Measurements from ENCODE around the gene DNAJC8.

Gene DNAJC8

DNA sequence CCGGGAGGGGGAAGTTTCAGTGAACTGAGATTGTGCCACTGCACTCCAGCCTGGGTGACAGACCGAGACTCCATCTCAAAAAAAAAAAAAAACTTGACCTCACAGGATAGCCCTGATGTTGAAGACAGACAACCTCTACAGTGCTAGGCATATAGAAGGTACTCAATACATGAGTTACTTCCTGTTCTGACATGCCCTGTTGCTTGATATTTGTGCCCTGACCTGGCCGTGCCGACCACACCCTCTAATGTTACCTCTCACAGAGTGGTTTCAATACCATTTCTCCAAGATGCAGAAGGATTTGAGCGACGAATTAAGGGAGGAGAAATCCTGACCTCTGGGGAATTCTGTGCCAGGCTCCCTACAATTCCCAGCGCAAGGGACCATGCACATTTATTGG lies 61.6 kb downstream of the DNAJC8 start:
- TF ChIP-seq EP300 (IDR thresholded peaks at IDR 0.05; ENCODE audit: borderline replicate concordance) (no peak), EGR1 (IDR thresholded peaks at IDR 0.05) (no peak), CREB1 (IDR thresholded peaks at IDR 0.05; ENCODE audit: low read depth) (no peak), TAF1 (IDR thresholded peaks at IDR 0.05; ENCODE audit: low read depth) (no peak), YY1 (IDR thresholded peaks at IDR 0.05; ENCODE audit: low read depth) (no peak)
- TF ChIP-seq, protein P1, sequence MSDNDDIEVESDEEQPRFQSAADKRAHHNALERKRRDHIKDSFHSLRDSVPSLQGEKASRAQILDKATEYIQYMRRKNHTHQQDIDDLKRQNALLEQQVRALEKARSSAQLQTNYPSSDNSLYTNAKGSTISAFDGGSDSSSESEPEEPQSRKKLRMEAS (IDR thresholded peaks at IDR 0.05), result no peak

DNA sequence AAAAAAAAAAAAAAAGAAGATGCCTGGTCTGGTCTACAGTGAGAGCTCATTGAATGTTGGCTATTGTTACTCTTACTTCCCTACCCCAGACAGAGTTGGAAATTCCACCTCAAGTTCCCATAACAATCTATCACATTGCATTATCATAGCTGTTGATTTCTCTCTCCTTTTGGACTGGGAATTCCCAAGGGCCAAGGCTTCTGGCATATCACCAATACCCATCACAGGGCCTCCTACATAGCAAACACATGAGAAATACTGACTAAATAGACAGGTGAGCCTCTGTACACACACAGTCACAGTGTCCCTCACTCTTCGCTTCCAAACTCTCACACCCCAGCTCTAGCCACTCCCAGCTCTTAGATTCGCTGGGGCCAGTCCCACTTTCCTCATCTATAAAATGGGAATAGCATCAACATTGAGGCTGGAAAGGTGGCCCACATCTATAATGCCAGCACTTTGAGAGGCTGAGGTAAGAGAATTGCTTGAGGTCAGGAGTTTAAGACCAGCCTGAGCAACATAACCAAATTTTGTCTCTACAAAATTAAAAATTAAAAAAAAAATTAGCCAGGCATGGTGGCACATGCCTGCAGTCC lies 62.7 kb downstream of the DNAJC8 start:
- no peak for TF ChIP-seq TEAD4 (IDR thresholded peaks at IDR 0.05)
- TF ChIP-seq, protein P2, sequence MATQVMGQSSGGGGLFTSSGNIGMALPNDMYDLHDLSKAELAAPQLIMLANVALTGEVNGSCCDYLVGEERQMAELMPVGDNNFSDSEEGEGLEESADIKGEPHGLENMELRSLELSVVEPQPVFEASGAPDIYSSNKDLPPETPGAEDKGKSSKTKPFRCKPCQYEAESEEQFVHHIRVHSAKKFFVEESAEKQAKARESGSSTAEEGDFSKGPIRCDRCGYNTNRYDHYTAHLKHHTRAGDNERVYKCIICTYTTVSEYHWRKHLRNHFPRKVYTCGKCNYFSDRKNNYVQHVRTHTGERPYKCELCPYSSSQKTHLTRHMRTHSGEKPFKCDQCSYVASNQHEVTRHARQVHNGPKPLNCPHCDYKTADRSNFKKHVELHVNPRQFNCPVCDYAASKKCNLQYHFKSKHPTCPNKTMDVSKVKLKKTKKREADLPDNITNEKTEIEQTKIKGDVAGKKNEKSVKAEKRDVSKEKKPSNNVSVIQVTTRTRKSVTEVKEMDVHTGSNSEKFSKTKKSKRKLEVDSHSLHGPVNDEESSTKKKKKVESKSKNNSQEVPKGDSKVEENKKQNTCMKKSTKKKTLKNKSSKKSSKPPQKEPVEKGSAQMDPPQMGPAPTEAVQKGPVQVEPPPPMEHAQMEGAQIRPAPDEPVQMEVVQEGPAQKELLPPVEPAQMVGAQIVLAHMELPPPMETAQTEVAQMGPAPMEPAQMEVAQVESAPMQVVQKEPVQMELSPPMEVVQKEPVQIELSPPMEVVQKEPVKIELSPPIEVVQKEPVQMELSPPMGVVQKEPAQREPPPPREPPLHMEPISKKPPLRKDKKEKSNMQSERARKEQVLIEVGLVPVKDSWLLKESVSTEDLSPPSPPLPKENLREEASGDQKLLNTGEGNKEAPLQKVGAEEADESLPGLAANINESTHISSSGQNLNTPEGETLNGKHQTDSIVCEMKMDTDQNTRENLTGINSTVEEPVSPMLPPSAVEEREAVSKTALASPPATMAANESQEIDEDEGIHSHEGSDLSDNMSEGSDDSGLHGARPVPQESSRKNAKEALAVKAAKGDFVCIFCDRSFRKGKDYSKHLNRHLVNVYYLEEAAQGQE (IDR thresholded peaks at IDR 0.05; ENCODE audit: low read depth), result no peak

DNA sequence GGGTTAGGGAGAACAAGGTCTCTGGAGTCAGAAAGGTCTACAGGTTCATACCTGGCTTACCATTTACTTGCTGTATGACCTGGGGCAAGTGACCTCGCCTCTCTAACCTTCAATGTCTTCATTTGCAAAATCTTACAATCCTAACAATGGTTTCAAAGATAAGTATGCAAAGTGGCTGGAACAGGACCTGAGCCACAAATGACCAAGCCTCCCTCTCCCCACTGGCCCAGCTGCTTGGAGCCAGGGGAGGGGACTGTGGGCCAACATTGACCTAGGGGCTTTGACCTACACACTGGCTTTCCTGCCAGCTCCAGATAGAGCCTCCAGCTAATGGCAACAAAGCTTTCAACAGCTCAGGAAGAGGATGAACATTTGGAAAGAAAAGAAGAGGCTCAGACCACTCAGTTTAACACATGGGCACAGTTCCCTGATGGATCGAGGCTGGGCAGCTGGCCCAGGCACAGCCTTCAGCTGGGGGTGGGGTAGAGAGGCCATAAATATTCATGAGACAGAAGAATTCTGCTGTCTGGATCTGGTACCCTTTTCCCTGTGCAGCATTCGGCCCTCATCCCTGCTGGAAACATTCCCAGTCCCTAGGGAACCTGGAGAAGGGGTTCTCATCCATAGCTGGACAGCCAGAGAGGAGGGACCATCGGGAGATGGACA lies 69.2 kb downstream of the DNAJC8 start:
- TF ChIP-seq, protein P3, sequence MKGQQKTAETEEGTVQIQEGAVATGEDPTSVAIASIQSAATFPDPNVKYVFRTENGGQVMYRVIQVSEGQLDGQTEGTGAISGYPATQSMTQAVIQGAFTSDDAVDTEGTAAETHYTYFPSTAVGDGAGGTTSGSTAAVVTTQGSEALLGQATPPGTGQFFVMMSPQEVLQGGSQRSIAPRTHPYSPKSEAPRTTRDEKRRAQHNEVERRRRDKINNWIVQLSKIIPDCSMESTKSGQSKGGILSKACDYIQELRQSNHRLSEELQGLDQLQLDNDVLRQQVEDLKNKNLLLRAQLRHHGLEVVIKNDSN (IDR thresholded peaks at IDR 0.05), result no peak
- no peak for TF ChIP-seq ZBTB7A (IDR thresholded peaks at IDR 0.05; ENCODE audit: low read depth)
- no peak for TF ChIP-seq RAD21 (IDR thresholded peaks at IDR 0.05; ENCODE audit: low read depth)
- no peak for TF ChIP-seq TAF1 (IDR thresholded peaks at IDR 0.05; ENCODE audit: low read depth)
- no peak for TF ChIP-seq YY1 (IDR thresholded peaks at IDR 0.05; ENCODE audit: low read depth)
- no peak for TF ChIP-seq TEAD4 (IDR thresholded peaks at IDR 0.05)
- TF ChIP-seq EP300 (IDR thresholded peaks at IDR 0.05; ENCODE audit: borderline replicate concordance), result no peak
- TF ChIP-seq, protein P1 (IDR thresholded peaks at IDR 0.05), result no peak
- no peak for TF ChIP-seq CREB1 (IDR thresholded peaks at IDR 0.05; ENCODE audit: low read depth)
- TF ChIP-seq, protein P2 (IDR thresholded peaks at IDR 0.05; ENCODE audit: low read depth), result no peak
- no peak for TF ChIP-seq CEBPB (IDR thresholded peaks at IDR 0.05)
- no peak for TF ChIP-seq EGR1 (IDR thresholded peaks at IDR 0.05)

DNA sequence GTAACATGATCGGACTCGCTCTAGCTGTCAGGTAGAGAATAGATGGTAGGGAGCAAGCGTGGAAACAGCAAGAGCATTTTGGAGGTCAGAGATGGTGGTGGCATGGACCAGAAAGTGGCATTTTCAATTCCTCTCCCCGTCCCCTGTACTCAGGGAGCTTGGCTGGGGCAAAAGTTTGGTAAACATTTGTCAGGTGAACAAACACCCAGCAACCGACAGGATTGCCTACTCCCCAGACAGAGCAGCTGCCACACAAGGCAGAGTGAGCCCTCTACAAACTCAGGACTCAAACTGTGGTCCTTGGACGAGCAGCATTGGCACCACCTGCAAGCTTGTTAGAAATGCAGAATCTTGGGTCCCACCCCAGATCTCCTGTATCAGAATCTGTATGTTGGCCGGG lies 70.7 kb downstream of the DNAJC8 start:
- TF ChIP-seq EP300 (IDR thresholded peaks at IDR 0.05; ENCODE audit: borderline replicate concordance) (no peak), TEAD4 (IDR thresholded peaks at IDR 0.05) (no peak), TCF12 (IDR thresholded peaks at IDR 0.05; ENCODE audit: low read depth) (no peak), CREB1 (IDR thresholded peaks at IDR 0.05; ENCODE audit: low read depth) (no peak), YY1 (IDR thresholded peaks at IDR 0.05; ENCODE audit: low read depth) (no peak), CEBPB (IDR thresholded peaks at IDR 0.05) (no peak), EGR1 (IDR thresholded peaks at IDR 0.05) (no peak), TAF1 (IDR thresholded peaks at IDR 0.05; ENCODE audit: low read depth) (no peak), NFIC (IDR thresholded peaks at IDR 0.05) (no peak), FOXM1 (IDR thresholded peaks at IDR 0.05; ENCODE audit: borderline replicate concordance, low read depth) (no peak), RAD21 (IDR thresholded peaks at IDR 0.05; ENCODE audit: low read depth) (no peak), ZBTB7A (IDR thresholded peaks at IDR 0.05; ENCODE audit: low read depth) (no peak)
- TF ChIP-seq, protein P1 (IDR thresholded peaks at IDR 0.05), result no peak
- TF ChIP-seq, protein P3 (IDR thresholded peaks at IDR 0.05), result no peak
- TF ChIP-seq, protein P2 (IDR thresholded peaks at IDR 0.05; ENCODE audit: low read depth), result no peak
